Endothelial cell of umbilical vein (primary cell): ENCODE results near the gene CATSPERD. TPM values are rescaled to one million over a fixed set of nuclear protein-coding genes. Genes with fewer than 3 reads are reported as not detected.

ENCODE experiments used
- BruUV-seq: library from RNA; stranded (reverse); fragments of 400-500 nt; replicated peaks from 2 replicates; lab custom pipeline; 2021; lab: Mats Ljungman, UMichigan
- CTCF ChIA-PET: fragments of 300-600, 350-600 bp; sonication (Branson Sonifier 250); formaldehyde crosslinking; loops from one replicate; lab custom pipeline; 2021; ENCODE audit warnings: antibody characterized with exemption, inconsistent platforms; lab: Charles Lee
- POLR2A ChIA-PET: fragments of 300-600, 350-600 bp; sonication (Branson Sonifier 250); formaldehyde crosslinking; loops from one replicate; lab custom pipeline; 2021; ENCODE audit warnings: antibody characterized with exemption, inconsistent platforms; lab: Charles Lee
- DNase-seq: peaks from one replicate; pipeline ENCODE4 v3.0.0-alpha.2; 2011; ENCODE audit warnings: low read depth, low spot score
- FAIRE-seq: peaks from 2 replicates; lab custom pipeline; 2011; peaks lifted over from hg19 to GRCh38; lab: Jason Lieb, UNC
- H2AFZ ChIP-seq: 2 replicates; pipeline ENCODE4 v1.6.0; 2012; ENCODE audit warnings: low read depth, low read length, control low read depth, inconsistent platforms
- H3K27ac ChIP-seq: 2 replicates; pipeline ENCODE4 v1.5.1; 2011; ENCODE audit warnings: low read depth, mild to moderate bottlenecking, control low read depth, low read length, moderate library complexity; ENCODE audit not compliant: insufficient read depth
- H3K27me3 ChIP-seq, 2 experiments: 2 replicates each; pipeline versions ENCODE4 v1.6.0 to v1.6.1; 2011; ENCODE audit warnings: low read length in 2 of 2, mixed read lengths in 1 of 2; ENCODE audit not compliant: control insufficient read depth in 2 of 2, insufficient read depth in 2 of 2
- H3K36me3 ChIP-seq, 2 experiments: 2 replicates in 1 of 2; 3 replicates in 1 of 2; pipeline ENCODE4 v1.5.1; 2011; ENCODE audit warnings: low read length in 2 of 2, mild to moderate bottlenecking in 1 of 2, moderate library complexity in 1 of 2; ENCODE audit not compliant: control insufficient read depth in 2 of 2, insufficient read depth in 2 of 2; ENCODE audit errors: extremely low read depth in 1 of 2
- H3K4me1 ChIP-seq: 3 replicates; pipeline ENCODE4 v1.5.1; 2011; ENCODE audit warnings: mild to moderate bottlenecking, low read length; ENCODE audit not compliant: control insufficient read depth, insufficient read depth; ENCODE audit errors: extremely low read depth
- H3K4me2 ChIP-seq: 2 replicates; pipeline ENCODE4 v1.6.1; 2011; ENCODE audit warnings: low read length, control low read depth, mixed read lengths; ENCODE audit not compliant: insufficient read depth
- H3K4me3 ChIP-seq, 3 experiments: fragments of 200-600 bp in 1 of 3; sonication (generic), shearing (Covaris generic) in 1 of 3; replicated peaks in 1 of 3; 2 replicates each; pipeline ENCODE4 v1.5.1; 2011 to 2016; ENCODE audit warnings: control low read depth in 3 of 3, low read length in 3 of 3, mild to moderate bottlenecking in 2 of 3, inconsistent platforms in 1 of 3, low read depth in 1 of 3, moderate library complexity in 1 of 3; ENCODE audit not compliant: insufficient read depth in 1 of 3
- H3K79me2 ChIP-seq: 2 replicates; pipeline ENCODE4 v1.6.0; 2012; ENCODE audit warnings: low read length, inconsistent platforms; ENCODE audit not compliant: control insufficient read depth, insufficient read depth
- H3K9ac ChIP-seq: replicated peaks from 2 replicates; pipeline ENCODE3; 2011; ENCODE audit warnings: low read length, control low read depth; ENCODE audit not compliant: insufficient read depth; ENCODE audit errors: extremely low read depth
- H3K9me1 ChIP-seq: replicated peaks from 3 replicates; pipeline ENCODE4 v1.6.0; 2011; ENCODE audit warnings: mild to moderate bottlenecking, low read length; ENCODE audit not compliant: control insufficient read depth, insufficient read depth; ENCODE audit errors: extremely low read depth
- H3K9me3 ChIP-seq: replicated peaks from 2 replicates; pipeline ENCODE4 v1.5.1; 2012; ENCODE audit warnings: low read length, inconsistent platforms; ENCODE audit not compliant: control insufficient read depth, insufficient read depth
- H4K20me1 ChIP-seq: replicated peaks from 2 replicates; pipeline ENCODE3; 2011; ENCODE audit warnings: mild to moderate bottlenecking, low read length; ENCODE audit not compliant: control insufficient read depth, insufficient read depth; ENCODE audit errors: extremely low read depth
- EZH2 ChIP-seq: IDR thresholded peaks from 2 replicates; pipeline ENCODE4 v1.6.1; 2012; ENCODE audit warnings: borderline replicate concordance, low read depth, mild to moderate bottlenecking, moderate library complexity, low read length, inconsistent platforms; ENCODE audit not compliant: severe bottlenecking
- GATA2 ChIP-seq: IDR thresholded peaks from 2 replicates; pipeline ENCODE4 v1.7.0; 2011; ENCODE audit warnings: low read depth, mild to moderate bottlenecking, moderate library complexity, mixed read lengths, low read length; ENCODE audit not compliant: insufficient read length, insufficient read depth
- JUN ChIP-seq: IDR thresholded peaks from 2 replicates; pipeline ENCODE4 v1.6.1; 2011; ENCODE audit warnings: borderline replicate concordance, low read depth; ENCODE audit not compliant: insufficient read length, insufficient read depth
- MYC ChIP-seq: IDR thresholded peaks from one replicate; pipeline ENCODE4 v1.6.1; 2011; ENCODE audit warnings: mild to moderate bottlenecking, low read depth, low read length
- POLR2A ChIP-seq: IDR thresholded peaks from 2 replicates; pipeline ENCODE4 v1.6.1; 2012; ENCODE audit warnings: low read depth, mild to moderate bottlenecking, control low read depth, low read length
- POLR2AphosphoS5 ChIP-seq: IDR thresholded peaks from 2 replicates; pipeline ENCODE4 v1.6.1; 2012; ENCODE audit warnings: low read depth, mild to moderate bottlenecking, control low read depth, low read length, moderate library complexity; ENCODE audit not compliant: insufficient read depth
- dilution Hi-C: fragments of 300-500 bp; cut with MboI; formaldehyde crosslinking; loops from one replicate; pipeline ENCODE4 v1.15.0; 2019; ENCODE audit warnings: low sequenced_read_pairs; ENCODE audit not compliant: extremely low pct_ligation_motif_present
- intact Hi-C: fragments of 100-400 bp; cut with micrococcal nuclease; formaldehyde crosslinking; loops from one replicate; pipeline ENCODE4 v1.10.0; 2022
- polyA plus RNA-seq, 4 experiments: library from polyadenylated mRNA; depleted of rRNA in 3 of 4; stranded (reverse) in 3 of 4; unstranded in 1 of 4; fragments of >200 nt; gene quantifications; 2 replicates each; pipeline versions ENCODE4 v1.2.1 to v1.2.3, GENCODE V29; 2011 to 2012; ENCODE audit warnings: missing spikeins in 1 of 4
- total RNA-seq: library from RNA; stranded (reverse); gene quantifications from 2 replicates; pipeline ENCODE4 v1.2.3, GENCODE V29; 2021
- TF ChIP-seq, protein P1 (sequence below), 2 donors: IDR thresholded peaks; 1 replicate in 1 of 2; 2 replicates in 1 of 2; pipeline ENCODE4 v1.5.1; 2011; ENCODE audit warnings: low read length in 2 of 2, mild to moderate bottlenecking in 2 of 2, moderate library complexity in 2 of 2, control low read depth in 1 of 2, inconsistent platforms in 1 of 2, low read depth in 1 of 2; ENCODE audit not compliant: insufficient read depth in 1 of 2; ENCODE audit errors: extremely low read depth in 1 of 2

The CATSPERD gene
- total and polyA plus RNA-seq, 2 donors (not counting 3 experiments of a cell fraction or from before 2014, with no cell fraction given): not detected

DNA sequence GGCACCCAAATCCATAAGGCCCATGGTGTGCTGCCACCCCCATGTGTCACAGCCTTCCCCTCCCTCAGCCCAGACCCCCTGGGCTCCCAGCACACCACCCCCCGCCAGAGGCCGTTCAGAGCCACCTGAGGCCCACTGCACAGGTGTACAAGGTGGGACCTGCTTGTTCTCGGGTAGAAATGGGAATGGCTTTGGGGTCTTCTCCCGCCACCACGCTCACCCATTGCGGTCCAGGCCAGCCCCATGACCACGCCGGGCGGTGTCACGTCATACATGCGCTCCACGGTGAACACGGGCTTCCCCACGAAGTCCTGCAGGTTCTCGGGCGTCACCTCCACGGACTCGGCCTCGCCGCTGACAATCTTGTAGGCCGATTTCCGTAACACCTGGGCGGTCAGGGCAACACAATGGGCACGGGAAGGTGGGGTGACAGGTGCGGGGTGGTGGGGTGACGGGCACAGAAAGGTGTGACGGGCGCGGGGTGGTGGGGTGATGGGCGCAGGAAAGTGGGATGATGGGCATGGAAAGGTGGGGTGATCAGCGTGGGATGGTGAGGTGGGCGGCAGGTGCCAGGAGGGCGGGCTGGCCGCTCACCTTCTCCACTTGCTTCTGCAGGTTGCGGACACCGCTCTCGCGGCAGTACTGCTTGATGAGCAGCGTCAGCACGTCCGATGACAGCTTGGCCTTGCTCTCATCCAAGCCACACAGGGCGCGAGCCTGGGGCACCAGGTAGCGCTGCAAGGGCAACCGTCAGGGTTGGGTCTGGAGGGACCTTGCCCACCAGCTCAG, 26.1 kb upstream of the CATSPERD start:
- ChIA-PET CTCF (no interaction called here), POLR2A (no interaction called here)
- Histone ChIP-seq H3K27ac (no peak overlapping the region), H3K27me3 (no peaks in the 10 kb centered on the region), H3K36me3 (peaks cover 11 to 50% of the 10 kb centered on the region in 2 experiments), H3K9me1 (no peaks in the 10 kb centered on the region), H2AFZ (no peak overlapping the region), H3K4me1 (peaks cover 8% of the 10 kb centered on the region), H3K4me2 (no peak overlapping the region), H3K79me2 (peaks cover 52% of the 10 kb centered on the region), H4K20me1 (no peaks in the 10 kb centered on the region), H3K9ac (no peak overlapping the region), H3K9me3 (no peaks in the 10 kb centered on the region), H3K4me3 (no peak overlapping the region)
- peak; percentile 17 for TF ChIP-seq POLR2AphosphoS5
- TF ChIP-seq EZH2: no peak
- no peak for FAIRE-seq
- intact Hi-C loops: no loop called here
- no TSS peak for BruUV-seq
- no peak for DNase-seq
- dilution Hi-C loops: no loop called here

DNA sequence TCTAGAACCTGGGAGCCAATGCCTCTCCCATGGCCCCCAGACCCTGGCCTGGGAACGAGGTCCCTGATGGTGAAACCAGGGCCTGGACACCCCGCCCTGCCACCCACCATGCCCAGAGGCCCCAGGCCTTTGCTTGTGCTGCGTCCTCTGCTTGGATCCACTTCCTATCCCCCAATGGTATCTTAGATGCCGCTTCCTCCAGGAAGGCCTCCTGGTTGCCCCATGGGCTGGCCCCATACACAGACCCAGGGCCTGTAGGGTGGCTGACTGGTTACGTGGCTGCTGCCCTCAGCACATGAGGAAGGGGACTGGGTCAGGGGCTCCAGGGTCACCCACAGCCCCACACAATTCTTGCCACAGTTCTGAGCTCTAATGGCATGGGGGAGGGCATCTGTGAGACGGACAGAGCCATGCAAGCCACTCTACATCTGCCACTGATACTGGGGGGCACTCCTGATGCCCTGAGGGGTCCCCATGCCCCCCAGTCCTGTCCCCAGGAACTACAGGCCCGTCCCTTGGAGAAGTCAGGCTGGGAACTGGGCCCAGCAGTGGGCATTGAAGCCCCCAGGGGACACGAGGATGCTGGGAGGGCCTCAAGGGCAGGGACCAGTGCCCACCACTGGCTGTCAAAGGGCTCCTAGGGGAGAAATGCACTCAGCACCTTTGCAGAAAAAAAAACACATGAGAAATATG, 25.3 kb upstream of the CATSPERD start:
- no peaks in the 10 kb centered on the region for H4K20me1 ChIP-seq
- H3K9me1 ChIP-seq: no peaks in the 10 kb centered on the region
- H3K9ac ChIP-seq: no peak overlapping the region
- H3K27ac ChIP-seq: no peak overlapping the region
- dilution Hi-C loops: no loop called here
- no peak for TF ChIP-seq GATA2
- no peak for TF ChIP-seq EZH2
- no peak for TF ChIP-seq JUN
- TF ChIP-seq MYC: no peak
- TF ChIP-seq, protein P1, sequence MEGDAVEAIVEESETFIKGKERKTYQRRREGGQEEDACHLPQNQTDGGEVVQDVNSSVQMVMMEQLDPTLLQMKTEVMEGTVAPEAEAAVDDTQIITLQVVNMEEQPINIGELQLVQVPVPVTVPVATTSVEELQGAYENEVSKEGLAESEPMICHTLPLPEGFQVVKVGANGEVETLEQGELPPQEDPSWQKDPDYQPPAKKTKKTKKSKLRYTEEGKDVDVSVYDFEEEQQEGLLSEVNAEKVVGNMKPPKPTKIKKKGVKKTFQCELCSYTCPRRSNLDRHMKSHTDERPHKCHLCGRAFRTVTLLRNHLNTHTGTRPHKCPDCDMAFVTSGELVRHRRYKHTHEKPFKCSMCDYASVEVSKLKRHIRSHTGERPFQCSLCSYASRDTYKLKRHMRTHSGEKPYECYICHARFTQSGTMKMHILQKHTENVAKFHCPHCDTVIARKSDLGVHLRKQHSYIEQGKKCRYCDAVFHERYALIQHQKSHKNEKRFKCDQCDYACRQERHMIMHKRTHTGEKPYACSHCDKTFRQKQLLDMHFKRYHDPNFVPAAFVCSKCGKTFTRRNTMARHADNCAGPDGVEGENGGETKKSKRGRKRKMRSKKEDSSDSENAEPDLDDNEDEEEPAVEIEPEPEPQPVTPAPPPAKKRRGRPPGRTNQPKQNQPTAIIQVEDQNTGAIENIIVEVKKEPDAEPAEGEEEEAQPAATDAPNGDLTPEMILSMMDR (IDR thresholded peaks at IDR 0.05; ENCODE audit: extremely low read depth in 1 of 2, insufficient read depth in 1 of 2, low read depth in 1 of 2, low read length in 2 of 2): no peak
- TF ChIP-seq POLR2A: no peak
- no peaks in the 10 kb centered on the region for H3K27me3 ChIP-seq
- ChIA-PET CTCF (interaction anchor here (1.1 kb wide), 1 partner anchor 8 kb away, joined by 4 read pairs; no protein-coding TSS in a partner anchor), POLR2A (interaction anchor here (1.0 kb wide), 1 partner anchor 8 kb away, joined by 5 read pairs; no protein-coding TSS in a partner anchor)
- intact Hi-C loops: no loop called here
- H3K79me2 ChIP-seq: peaks cover 52% of the 10 kb centered on the region
- H3K9me3 ChIP-seq: no peaks in the 10 kb centered on the region
- no peak overlapping the region for H3K4me3 ChIP-seq
- BruUV-seq: no TSS peak
- H3K4me2 ChIP-seq: no peak overlapping the region
- no peak overlapping the region for H2AFZ ChIP-seq
- H3K36me3 ChIP-seq: peaks cover 11 to 50% of the 10 kb centered on the region in 2 experiments
- FAIRE-seq (no peak), DNase-seq (no peak)
- H3K4me1 ChIP-seq: peaks cover 8% of the 10 kb centered on the region
